ENCODE results near the gene AGRN. TPM values are rescaled to one million over a fixed set of nuclear protein-coding genes. Genes with fewer than 3 reads are reported as not detected.
A peak's percentile ranks its signal among the peaks of the same experiment; 100 is the strongest.

The AGRN gene
- total RNA-seq, 1 donor from 2014 or later, result 34.1 TPM

DNA sequence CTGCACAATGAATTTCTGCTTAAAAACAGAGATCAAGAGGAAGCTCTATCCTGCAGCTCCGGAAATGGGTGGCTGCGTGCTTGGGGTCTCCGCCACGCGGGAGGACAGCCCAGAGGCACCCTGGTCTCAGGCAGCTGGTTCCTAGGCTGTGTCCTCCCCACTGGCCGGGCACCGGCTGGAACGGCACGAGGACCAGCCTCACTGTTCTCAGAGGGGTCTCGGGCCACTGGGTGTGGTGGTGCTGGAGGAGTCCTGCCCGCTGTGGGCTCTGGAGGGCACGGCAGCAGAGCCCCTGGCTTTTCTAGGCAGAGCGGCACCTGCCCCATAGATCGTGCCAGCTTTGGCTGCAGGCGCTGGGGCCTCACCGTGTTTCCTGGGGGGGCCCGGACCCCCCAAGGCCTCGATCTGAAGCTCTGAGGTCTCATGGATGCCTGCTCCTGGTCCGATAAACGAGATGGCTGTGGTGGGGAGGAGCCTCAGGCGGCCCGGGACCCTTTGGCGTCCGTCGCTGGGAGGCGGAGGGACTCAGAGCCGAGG, 62.4 kb downstream of the AGRN start:
- Histone ChIP-seq H3K9ac (no peak overlapping the region), H4K20me1 (ENCODE audit: low read depth) (no peaks in the 10 kb centered on the region), H3K79me2 (ENCODE audit: low read depth) (no peaks in the 10 kb centered on the region), H3K27ac (no peak overlapping the region), H2AFZ (replicated peaks) (no peak overlapping the region), H3K36me3 (no peaks in the 10 kb centered on the region), H3F3A (ENCODE audit: low read depth) (peaks cover 10% of the 10 kb centered on the region), H3K4me1 (peaks cover 7% of the 10 kb centered on the region), H3K4me3 (no peak overlapping the region), H3K9me3 (ENCODE audit: low read depth) (no peaks in the 10 kb centered on the region), H3K4me2 (no peak overlapping the region), H3K27me3 (peaks cover 12% of the 10 kb centered on the region)
- Mint-ChIP-seq H3K36me3 (peaks cover 2% of the 10 kb centered on the region), H3K4me3 (no peak overlapping the region), H3K27ac (no peak overlapping the region), H3K9me3 (no peaks in the 10 kb centered on the region), H3K27me3 (ENCODE audit: insufficient read depth, low read depth) (peaks cover 5% of the 10 kb centered on the region), H3K4me1 (no peaks in the 10 kb centered on the region)
- TF ChIP-seq, protein P1, sequence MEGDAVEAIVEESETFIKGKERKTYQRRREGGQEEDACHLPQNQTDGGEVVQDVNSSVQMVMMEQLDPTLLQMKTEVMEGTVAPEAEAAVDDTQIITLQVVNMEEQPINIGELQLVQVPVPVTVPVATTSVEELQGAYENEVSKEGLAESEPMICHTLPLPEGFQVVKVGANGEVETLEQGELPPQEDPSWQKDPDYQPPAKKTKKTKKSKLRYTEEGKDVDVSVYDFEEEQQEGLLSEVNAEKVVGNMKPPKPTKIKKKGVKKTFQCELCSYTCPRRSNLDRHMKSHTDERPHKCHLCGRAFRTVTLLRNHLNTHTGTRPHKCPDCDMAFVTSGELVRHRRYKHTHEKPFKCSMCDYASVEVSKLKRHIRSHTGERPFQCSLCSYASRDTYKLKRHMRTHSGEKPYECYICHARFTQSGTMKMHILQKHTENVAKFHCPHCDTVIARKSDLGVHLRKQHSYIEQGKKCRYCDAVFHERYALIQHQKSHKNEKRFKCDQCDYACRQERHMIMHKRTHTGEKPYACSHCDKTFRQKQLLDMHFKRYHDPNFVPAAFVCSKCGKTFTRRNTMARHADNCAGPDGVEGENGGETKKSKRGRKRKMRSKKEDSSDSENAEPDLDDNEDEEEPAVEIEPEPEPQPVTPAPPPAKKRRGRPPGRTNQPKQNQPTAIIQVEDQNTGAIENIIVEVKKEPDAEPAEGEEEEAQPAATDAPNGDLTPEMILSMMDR (IDR thresholded peaks at IDR 0.05), result no peak
- DNase-seq (ENCODE audit: low spot score), result no peak

DNA sequence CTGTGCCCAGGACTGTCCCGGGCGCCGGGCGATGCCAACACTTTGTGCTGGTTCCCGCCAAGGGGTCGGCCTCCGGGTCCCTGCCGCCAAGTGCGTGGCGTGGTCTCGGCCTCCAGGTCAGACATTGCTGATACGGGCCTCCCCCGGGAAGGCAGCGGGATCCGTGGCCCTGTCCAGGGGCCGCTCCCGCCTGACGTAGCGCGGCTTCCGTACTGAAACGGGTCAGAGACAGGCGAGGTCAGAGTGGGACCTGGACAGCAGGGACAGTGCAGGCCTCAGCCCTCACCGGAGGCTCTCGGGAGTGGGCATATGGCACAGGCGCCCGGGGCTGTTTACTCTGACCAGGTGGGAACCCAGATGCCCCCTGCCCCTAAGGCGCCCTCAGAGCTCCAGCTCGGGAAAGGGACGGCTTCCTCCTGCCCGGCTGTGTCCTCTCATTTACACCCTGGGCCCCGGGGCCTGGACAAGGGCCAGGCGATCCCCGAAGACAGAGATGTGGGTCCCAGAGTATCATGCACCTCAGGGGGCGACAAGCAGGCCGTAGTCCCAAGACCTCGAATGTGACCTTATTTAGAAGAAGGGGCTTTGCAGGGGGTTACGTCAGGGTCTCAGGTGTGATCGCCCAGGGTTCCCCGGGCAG, 63.0 kb downstream of the AGRN start:
- no peaks in the 10 kb centered on the region for H3K79me2 ChIP-seq (ENCODE audit: low read depth)
- H3K4me2 ChIP-seq, result no peak overlapping the region
- H3F3A ChIP-seq (ENCODE audit: low read depth), result peaks cover 10% of the 10 kb centered on the region
- no peak overlapping the region for H3K27ac ChIP-seq
- Mint-ChIP-seq H3K36me3 (peaks cover 2% of the 10 kb centered on the region), H3K27me3 (ENCODE audit: insufficient read depth, low read depth) (peaks cover 5% of the 10 kb centered on the region), H3K4me3 (no peak overlapping the region), H3K4me1 (no peaks in the 10 kb centered on the region), H3K9me3 (no peaks in the 10 kb centered on the region), H3K27ac (peak overlapping the region; percentile 57)
- peaks cover 12% of the 10 kb centered on the region for H3K27me3 ChIP-seq
- no peaks in the 10 kb centered on the region for H3K36me3 ChIP-seq
- no peaks in the 10 kb centered on the region for H3K9me3 ChIP-seq (ENCODE audit: low read depth)
- no peak for DNase-seq (ENCODE audit: low spot score)
- no peak overlapping the region for H3K9ac ChIP-seq
- H3K4me3 ChIP-seq, result no peak overlapping the region
- no peak overlapping the region for H2AFZ ChIP-seq (replicated peaks)
- peaks cover 7% of the 10 kb centered on the region for H3K4me1 ChIP-seq
- TF ChIP-seq, protein P1 (IDR thresholded peaks at IDR 0.05), result no peak
- no peak for TF ChIP-seq EZH2 (IDR thresholded peaks at IDR 0.05)
- no peak for TF ChIP-seq EZH2phosphoT487 (IDR thresholded peaks at IDR 0.05)
- H4K20me1 ChIP-seq (ENCODE audit: low read depth), result no peaks in the 10 kb centered on the region

DNA sequence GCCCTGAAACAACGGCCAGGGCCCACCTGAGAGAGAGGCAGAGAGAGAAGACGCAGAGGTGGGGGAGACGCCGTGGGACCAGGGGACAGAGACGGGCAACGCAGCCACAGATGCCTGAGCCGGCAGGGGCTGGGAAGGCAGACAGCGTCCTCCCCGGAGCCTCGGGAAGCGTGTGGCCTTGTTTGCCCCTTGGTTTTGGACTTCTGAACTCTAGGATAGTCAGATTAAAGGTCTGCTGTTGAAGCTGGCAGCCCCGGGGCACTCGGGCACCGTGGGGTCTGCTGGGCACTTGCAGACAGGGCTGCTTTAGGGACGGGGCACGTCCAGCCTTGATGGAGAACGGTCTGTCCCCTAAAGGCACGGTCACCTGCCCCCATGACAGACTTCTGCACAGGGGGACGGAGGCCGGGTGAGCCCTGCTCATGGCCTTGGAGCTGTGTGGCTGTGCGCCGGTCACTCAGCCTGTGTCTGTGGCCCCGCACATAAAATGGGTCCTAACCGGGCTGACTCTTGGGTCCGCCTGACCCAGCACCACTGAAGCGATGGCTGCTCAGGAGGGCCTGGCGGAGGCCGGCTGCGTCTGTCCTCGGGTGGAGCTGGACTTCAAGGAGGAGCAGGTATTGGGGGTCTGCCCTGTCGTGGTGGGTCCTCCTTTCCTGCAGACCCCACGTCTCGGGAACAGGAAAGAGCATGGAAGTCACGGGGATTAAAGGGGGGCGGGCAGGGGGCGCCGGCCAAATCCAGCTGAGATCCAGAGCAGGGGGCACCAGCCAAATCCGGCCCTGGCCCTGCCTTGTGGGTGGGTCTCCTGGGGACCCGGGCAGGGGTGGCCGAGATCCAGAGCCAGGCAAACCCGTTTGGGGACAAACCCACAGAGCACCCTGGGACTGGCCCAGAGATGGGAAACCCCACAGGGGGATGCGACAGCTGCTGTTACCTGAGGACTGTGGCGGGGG, 63.8 kb downstream of the AGRN start:
- H3K79me2 ChIP-seq (ENCODE audit: low read depth), result no peaks in the 10 kb centered on the region
- H3K27ac ChIP-seq, result no peak overlapping the region
- H3K9me3 Mint-ChIP-seq, result no peaks in the 10 kb centered on the region
- peaks cover 12% of the 10 kb centered on the region for H3K27me3 ChIP-seq
- H3K4me3 Mint-ChIP-seq, result no peak overlapping the region
- H3K27me3 Mint-ChIP-seq (ENCODE audit: insufficient read depth, low read depth), result peaks cover 5% of the 10 kb centered on the region
- H3K4me2 ChIP-seq, result no peak overlapping the region
- no peak overlapping the region for H3K9ac ChIP-seq
- no peak overlapping the region for H3K4me3 ChIP-seq
- peak overlapping the region; percentile 57 for H3K27ac Mint-ChIP-seq
- no peaks in the 10 kb centered on the region for H3K4me1 Mint-ChIP-seq
- H3K4me1 ChIP-seq, result peaks cover 7% of the 10 kb centered on the region
- H3K36me3 ChIP-seq, result no peaks in the 10 kb centered on the region
- H3K9me3 ChIP-seq (ENCODE audit: low read depth), result no peaks in the 10 kb centered on the region
- H3F3A ChIP-seq (ENCODE audit: low read depth), result peaks cover 10% of the 10 kb centered on the region
- TF ChIP-seq EZH2 (IDR thresholded peaks at IDR 0.05) (no peak), EZH2phosphoT487 (IDR thresholded peaks at IDR 0.05) (no peak)
- TF ChIP-seq, protein P1 (IDR thresholded peaks at IDR 0.05), result no peak
- H2AFZ ChIP-seq (replicated peaks), result no peak overlapping the region
- peaks cover 2% of the 10 kb centered on the region for H3K36me3 Mint-ChIP-seq
- no peaks in the 10 kb centered on the region for H4K20me1 ChIP-seq (ENCODE audit: low read depth)
- no peak for DNase-seq (ENCODE audit: low spot score)
